ENCODE results near the gene ADAM12. TPM values are rescaled to one million over a fixed set of nuclear protein-coding genes. Genes with fewer than 3 reads are reported as not detected.
A peak's percentile ranks its signal among the peaks of the same experiment; 100 is the strongest.

The ADAM12 gene
- total RNA-seq, 1 experiment from 2014 or later, result not detected

- POLR2A ChIA-PET, result no interaction called here
These were observed 37.9 kb downstream of the ADAM12 start for GRCh38 chr10:126350216-126350992.

More at GRCh38 chr10:126350216-126350992, 37.9 kb downstream of the ADAM12 start:
- RAD21 ChIA-PET (ENCODE audit: low non-redundant PET in 1 of 2, low total read pairs in 2 of 2, uncharacterized antibody in 2 of 2, unreplicated experiment in 2 of 2), result no interaction called here
- no peaks in the 10 kb centered on the region for H3K9me3 ChIP-seq (ENCODE audit: control insufficient read depth in 1 of 2, insufficient read depth in 1 of 2, low read depth in 1 of 2, low read length in 2 of 2)
- no peak overlapping the region for H2AFZ ChIP-seq (ENCODE audit: low read depth, low read length, poor library complexity, severe bottlenecking)
- peaks cover 25% of the 10 kb centered on the region for H3K27me3 ChIP-seq (ENCODE audit: insufficient read depth, low read length)
- no peaks in the 10 kb centered on the region for H3K9me2 ChIP-seq (ENCODE audit: insufficient read depth)
- no peak overlapping the region for H3K4me2 ChIP-seq (ENCODE audit: low read length)
- H3K9ac ChIP-seq (ENCODE audit: low read length), result no peak overlapping the region
- H3K79me2 ChIP-seq (ENCODE audit: insufficient read depth, low read length), result no peaks in the 10 kb centered on the region
- BruUV-seq (replicated peaks), result no TSS peak
- H4K20me1 ChIP-seq (ENCODE audit: insufficient read depth), result no peaks in the 10 kb centered on the region
- H3K4me3 ChIP-seq (replicated peaks in 1 of 2; ENCODE audit: low read depth in 1 of 2, low read length in 2 of 2), result no peak overlapping the region
- H3K36me3 ChIP-seq (ENCODE audit: control insufficient read depth in 1 of 2, insufficient read depth in 2 of 2, low read length in 2 of 2), result no peaks in the 10 kb centered on the region
- H3K4me1 ChIP-seq (ENCODE audit: control insufficient read depth in 1 of 2, insufficient read depth in 2 of 2, low read length in 2 of 2), result no peaks in the 10 kb centered on the region
- CTCF ChIA-PET, result no interaction called here
- intact Hi-C loops (cut with micrococcal nuclease), result no loop called here
- DNase-seq (ENCODE audit: low read depth, low spot score), result peak; percentile 8
- ATAC-seq, result peak; percentile 61
- no peak overlapping the region for H3K27ac ChIP-seq (ENCODE audit: low read depth, low read length)
- TF ChIP-seq, protein P1, sequence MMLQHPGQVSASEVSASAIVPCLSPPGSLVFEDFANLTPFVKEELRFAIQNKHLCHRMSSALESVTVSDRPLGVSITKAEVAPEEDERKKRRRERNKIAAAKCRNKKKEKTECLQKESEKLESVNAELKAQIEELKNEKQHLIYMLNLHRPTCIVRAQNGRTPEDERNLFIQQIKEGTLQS (IDR thresholded peaks at IDR 0.05), result no peak
- TF ChIP-seq POLR2AphosphoS5 (IDR thresholded peaks at IDR 0.05; ENCODE audit: low read depth, low read length) (no peak), JUND (IDR thresholded peaks at IDR 0.05) (no peak), EZH2phosphoT487 (IDR thresholded peaks at IDR 0.05; ENCODE audit: borderline replicate concordance) (no peak), EZH2 (IDR thresholded peaks at IDR 0.05) (no peak), TCF7L2 (IDR thresholded peaks at IDR 0.05; ENCODE audit: borderline replicate concordance, extremely low read depth, insufficient read depth, insufficient read length) (no peak), ZBTB33 (IDR thresholded peaks at IDR 0.05; ENCODE audit: extremely low read depth, insufficient replicate concordance, low read length) (no peak), CBX3 (IDR thresholded peaks at IDR 0.05; ENCODE audit: low read depth) (no peak)
